HG03135 (cell line): ENCODE data around the gene KRT12.
"Not testable (repeated sequence)": the region's sequence is repeated elsewhere in the genome, so short reads cannot be mapped to it uniquely, and the experiment has no call there.

Experiments used
- ATAC-seq: cut with Tn5 transposase; IDR thresholded peaks from one replicate; pipeline ENCODE4 v1.9.1; 2021; ENCODE audit warnings: mild to moderate bottlenecking, moderate library complexity; ENCODE audit not compliant: unreplicated experiment

Gene KRT12

DNA sequence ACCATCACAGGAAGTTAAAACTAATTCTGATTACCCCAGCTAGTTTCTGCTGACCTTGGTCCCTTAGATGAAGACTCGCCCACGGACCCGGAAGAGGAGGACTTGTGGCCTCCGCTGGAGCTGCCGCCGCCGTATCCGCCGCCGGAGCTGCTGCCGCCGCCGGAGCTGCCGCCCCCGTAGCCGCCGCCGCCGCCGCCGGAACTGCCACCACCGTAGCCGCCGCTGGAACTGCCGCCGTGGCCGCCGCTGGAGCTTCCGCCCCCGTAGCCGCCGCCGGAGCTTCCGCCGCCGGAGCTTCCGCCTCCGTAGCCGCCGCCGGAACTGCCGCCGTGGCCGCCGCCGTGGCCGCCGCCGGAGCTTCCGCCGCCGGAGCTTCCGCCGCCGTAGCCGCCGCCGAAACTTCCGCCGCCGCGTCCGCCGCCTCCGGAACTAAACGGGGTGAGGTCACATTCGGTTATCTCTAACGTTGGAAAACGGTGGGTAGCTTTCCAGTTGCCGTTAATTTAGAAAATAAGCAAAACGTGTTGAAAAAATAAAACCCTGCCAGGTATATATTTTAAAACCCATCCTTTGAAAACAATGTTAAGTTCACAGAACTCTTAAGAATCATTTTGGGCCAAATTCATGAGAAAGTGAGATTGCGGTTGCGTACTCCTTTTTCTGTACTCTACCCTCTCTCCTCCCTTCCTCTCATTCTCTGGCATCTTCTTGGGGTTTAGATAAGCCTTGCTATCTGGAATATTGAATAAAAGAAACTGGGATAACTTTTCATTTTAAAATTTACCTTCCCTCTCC lies 48.1 kb downstream of the KRT12 start:
- ATAC-seq: peak; percentile 80

DNA sequence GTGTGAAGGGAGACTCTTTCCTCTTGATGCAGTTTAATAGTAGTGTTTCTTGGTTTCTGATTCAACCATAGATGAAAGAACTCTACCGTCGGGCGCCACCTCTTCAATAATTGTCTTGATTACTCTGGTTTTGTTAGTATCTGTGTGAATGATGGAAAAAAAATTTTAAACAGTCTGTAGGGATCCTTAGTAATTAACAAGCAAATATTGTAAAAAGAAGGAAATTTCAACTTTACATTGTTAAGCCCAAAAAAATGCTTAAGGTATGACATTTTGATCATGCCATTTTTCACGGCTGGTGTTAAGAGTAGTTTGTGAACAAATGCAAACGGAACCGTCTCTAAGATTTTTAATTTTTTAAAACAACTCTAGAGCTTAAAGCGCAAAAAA lies 48.7 kb downstream of the KRT12 start:
- ATAC-seq: no peak

DNA sequence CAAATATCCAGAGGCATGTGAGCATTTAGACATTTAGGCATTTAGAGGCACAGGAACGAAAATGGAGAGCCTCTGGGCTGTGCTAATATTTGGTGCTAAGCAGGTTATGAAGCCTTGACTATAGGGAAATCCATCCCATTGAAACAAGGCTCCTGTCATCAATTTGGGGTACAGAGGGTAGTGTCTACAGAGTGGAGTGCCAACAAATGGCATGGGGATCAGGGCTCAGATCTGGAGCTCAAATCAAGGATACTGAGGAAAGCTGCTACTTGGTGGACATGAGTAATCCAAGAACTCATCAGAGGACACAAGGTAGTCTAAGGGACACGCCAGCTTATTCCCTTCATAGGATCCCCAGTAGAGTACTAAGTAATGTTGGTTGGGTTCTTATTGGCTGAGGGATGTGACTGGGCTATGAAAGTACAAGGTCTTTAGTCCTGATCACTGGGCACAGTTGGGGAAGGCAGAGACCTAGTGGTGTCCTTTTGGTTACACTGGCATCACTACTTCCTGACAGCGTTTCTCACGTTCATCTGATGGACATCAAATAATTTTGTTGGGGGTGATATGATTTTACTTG lies 49.8 kb downstream of the KRT12 start:
- ATAC-seq: no peak

DNA sequence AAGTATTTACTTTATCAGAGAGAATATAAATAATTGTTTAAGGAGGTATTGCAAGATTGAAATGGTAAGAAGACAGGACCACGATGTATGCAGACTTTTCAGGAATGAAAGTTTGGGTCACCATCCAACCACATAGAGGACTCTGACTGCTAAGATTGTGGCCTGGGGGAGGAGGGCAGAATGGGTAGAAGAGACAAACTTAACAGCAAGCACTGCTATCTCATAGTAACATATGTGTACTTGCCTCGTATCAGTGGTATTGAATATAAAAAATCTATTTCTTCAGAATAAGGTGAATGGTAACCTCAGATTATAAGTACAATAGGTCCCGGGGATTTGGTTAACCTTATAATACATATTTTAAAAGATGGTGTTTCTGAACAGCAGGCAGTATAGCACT lies 50.5 kb downstream of the KRT12 start:
- ATAC-seq: no peak

DNA sequence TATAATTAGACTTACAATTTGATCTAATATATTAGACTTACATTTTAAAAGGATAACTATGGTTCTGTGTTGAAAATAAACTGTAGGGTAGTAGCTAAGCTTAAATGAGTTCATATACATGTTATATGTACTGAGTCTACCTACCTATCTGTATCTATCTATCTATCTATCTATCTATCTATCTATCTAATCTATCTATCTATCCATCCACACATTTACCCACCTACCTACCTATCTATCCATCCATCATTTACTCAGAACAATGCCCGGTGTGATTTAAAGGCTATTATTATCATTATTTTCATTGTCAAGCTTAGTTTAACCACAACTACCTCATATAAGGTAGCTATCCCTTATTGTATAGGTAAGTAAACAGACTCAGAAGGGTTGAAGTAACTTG lies 51.6 kb downstream of the KRT12 start:
- no peak for ATAC-seq

DNA sequence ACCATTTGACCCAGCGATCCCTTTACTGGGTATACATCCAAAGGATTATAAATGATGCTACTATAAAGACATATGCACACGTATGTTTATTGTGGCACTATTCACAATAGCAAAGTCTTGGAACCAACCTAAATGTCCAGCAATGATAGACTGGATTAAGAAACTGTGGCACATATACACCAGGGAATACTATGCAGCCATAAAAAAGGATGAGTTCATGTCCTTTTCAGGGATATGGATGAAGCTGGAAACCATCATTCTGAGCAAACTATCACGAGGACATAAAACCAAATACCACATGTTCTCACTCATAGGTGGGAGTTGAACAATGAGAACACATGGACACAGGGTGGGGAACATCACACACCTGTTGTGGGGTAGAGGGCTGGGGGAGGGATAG lies 52.4 kb downstream of the KRT12 start:
- ATAC-seq: not testable (repeated sequence)

DNA sequence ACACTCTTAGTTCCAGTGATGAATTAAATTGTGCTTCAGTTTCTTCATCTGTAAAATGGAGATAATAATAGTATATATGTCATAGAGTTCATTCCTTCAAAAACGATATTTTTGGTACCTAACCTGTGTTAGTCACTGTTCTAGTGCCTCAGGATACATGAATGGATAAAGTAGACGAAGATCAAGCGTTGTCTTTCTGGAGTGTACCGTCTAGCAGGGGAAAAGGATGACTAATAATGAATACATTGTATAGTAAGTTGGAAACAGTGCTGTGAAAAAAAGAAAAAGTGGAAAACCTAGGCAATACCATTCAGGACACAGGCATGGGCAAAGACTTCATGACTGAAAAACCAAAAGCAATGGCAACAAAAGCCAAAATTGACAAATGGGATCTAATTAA lies 53.2 kb downstream of the KRT12 start:
- no peak for ATAC-seq

DNA sequence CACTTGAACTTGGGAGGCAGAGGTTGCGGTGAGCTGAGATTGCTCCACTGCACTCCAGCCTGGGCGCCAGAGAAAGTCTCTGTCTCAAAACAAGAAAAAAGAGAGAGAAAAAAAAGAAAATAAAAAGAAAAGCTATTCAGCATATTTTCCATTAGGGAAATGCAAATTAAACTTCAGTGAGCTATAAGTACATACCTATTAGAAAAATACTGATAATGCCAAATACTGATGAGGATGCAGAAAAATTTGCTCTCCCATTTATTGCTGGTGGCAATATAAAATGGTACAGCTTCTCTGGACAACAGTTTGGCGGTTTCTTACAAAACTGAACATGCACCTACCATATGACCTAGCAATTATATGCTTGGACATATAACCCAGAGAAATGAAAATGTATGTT lies 54.4 kb downstream of the KRT12 start:
- no peak for ATAC-seq
